ENCODE data around the gene GDAP2. TPM values are rescaled to one million over a fixed set of nuclear protein-coding genes. Genes with fewer than 3 reads are reported as not detected.

The GDAP2 gene
- total and polyA plus RNA-seq, 3 donors from 2014 or later, result 20.0 to 47.6 (median 44.7) TPM

- Histone ChIP-seq H3K27me3 (no peaks in the 10 kb centered on the region), H3K4me3 (no peak overlapping the region), H3K27ac (no peak overlapping the region), H3K36me3 (ENCODE audit: low read depth, missing control alignments) (no peaks in the 10 kb centered on the region), H3K4me1 (no peaks in the 10 kb centered on the region), H3K9me3 (no peaks in the 10 kb centered on the region)
- DNase-seq, result no peak
- 87 to 88% methylated on average over 2 of the region's 2 CpGs for WGBS, 2 donors
- intact Hi-C loops (cut with DNase I; ENCODE audit: low total_unique reads), result no loop called here
- TF ChIP-seq CTCF (IDR thresholded peaks at IDR 0.05) (no peak), POLR2A (IDR thresholded peaks at IDR 0.05) (no peak)
Measured at GRCh38 chr1:117886101-117886795, 43.2 kb downstream of the GDAP2 start.

DNA sequence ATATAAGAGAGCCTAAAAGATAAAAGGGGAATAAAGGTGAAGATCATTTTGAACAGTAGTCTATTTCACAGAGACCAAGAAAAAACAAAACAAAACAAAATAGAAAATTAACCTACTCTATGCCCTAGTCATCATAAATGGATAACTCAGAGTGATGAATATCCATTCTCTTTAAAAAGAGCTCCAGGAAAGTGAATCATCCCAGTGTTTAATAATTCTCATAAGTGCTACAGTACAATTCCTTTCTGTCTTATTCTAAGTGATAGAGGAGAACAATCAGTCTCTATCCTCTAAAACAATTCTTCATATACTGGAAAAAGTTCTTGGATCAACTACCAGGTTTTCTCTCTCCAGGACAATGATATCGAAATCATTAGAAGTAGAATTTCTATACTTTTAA lies 45.8 kb downstream of the GDAP2 start:
- Histone ChIP-seq H3K27ac (no peak overlapping the region), H3K4me3 (no peak overlapping the region), H3K9me3 (no peaks in the 10 kb centered on the region), H3K27me3 (no peaks in the 10 kb centered on the region), H3K4me1 (no peaks in the 10 kb centered on the region), H3K36me3 (ENCODE audit: low read depth, missing control alignments) (no peaks in the 10 kb centered on the region)
- DNase-seq, result no peak
- TF ChIP-seq CTCF (IDR thresholded peaks at IDR 0.05) (no peak), POLR2A (IDR thresholded peaks at IDR 0.05) (no peak)
- WGBS, 2 donors, result 68 to 83% methylated on average over 1 of the region's 1 CpG
- intact Hi-C loops (cut with DNase I; ENCODE audit: low total_unique reads), result no loop called here

DNA sequence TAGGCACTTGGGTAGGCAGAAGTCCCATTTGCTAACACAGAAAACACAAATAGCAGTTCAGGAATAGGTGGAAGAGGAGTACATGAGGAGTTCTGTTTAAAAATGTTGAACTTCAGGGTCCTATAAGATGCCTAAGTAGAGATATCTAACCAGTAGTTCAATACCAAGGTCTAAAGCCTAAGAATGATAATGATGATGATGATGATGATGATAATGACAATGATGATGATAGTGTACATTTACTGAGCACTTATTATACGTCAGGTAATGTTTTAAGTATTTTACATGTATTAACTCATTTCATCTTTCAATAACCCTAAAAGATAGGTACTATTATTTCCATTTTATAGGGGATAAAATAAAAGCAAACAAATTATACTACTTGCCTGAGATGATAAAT lies 50.1 kb downstream of the GDAP2 start:
- WGBS, 2 donors, result 97 to 98% methylated on average over 1 of the region's 1 CpG
- DNase-seq, result no peak
- no peak overlapping the region for H3K27ac ChIP-seq
- no peaks in the 10 kb centered on the region for H3K27me3 ChIP-seq
- H3K4me3 ChIP-seq, result no peak overlapping the region
- no peaks in the 10 kb centered on the region for H3K36me3 ChIP-seq (ENCODE audit: low read depth, missing control alignments)
- TF ChIP-seq POLR2A (IDR thresholded peaks at IDR 0.05), result no peak
- H3K4me1 ChIP-seq, result no peaks in the 10 kb centered on the region
- no peaks in the 10 kb centered on the region for H3K9me3 ChIP-seq
- intact Hi-C loops (cut with DNase I; ENCODE audit: low total_unique reads), result no loop called here

GRCh38 chr1:117877823-117878222 lies 51.6 kb downstream of the GDAP2 start:
- H3K36me3 ChIP-seq (ENCODE audit: low read depth, missing control alignments), result no peaks in the 10 kb centered on the region
- H3K27me3 ChIP-seq, result no peaks in the 10 kb centered on the region
- H3K27ac ChIP-seq, result no peak overlapping the region
- no peaks in the 10 kb centered on the region for H3K9me3 ChIP-seq
- no peaks in the 10 kb centered on the region for H3K4me1 ChIP-seq
- TF ChIP-seq CTCF (IDR thresholded peaks at IDR 0.05) (no peak), POLR2A (IDR thresholded peaks at IDR 0.05) (no peak)
- no peak overlapping the region for H3K4me3 ChIP-seq
- intact Hi-C loops (cut with DNase I; ENCODE audit: low total_unique reads), result no loop called here
- DNase-seq, result no peak
- whole genome bisulfite sequencing, 2 donors, result 91 to 96% methylated on average over 1 of the region's 1 CpG

- H3K9me3 ChIP-seq, result no peaks in the 10 kb centered on the region
- no peaks in the 10 kb centered on the region for H3K27me3 ChIP-seq
- TF ChIP-seq POLR2A (IDR thresholded peaks at IDR 0.05) (no peak), CTCF (IDR thresholded peaks at IDR 0.05) (no peak)
- H3K4me3 ChIP-seq, result no peak overlapping the region
- intact Hi-C loops (cut with DNase I; ENCODE audit: low total_unique reads), result no loop called here
- no peaks in the 10 kb centered on the region for H3K4me1 ChIP-seq
- H3K36me3 ChIP-seq (ENCODE audit: low read depth, missing control alignments), result no peaks in the 10 kb centered on the region
- no peak overlapping the region for H3K27ac ChIP-seq
- no peak for DNase-seq
Measured at GRCh38 chr1:117871013-117871412, 58.4 kb downstream of the GDAP2 start.
